GM19035 (cell line): ENCODE data around the gene RIPPLY2.
"Not testable (repeated sequence)": the region's sequence is repeated elsewhere in the genome, so short reads cannot be mapped to it uniquely, and the experiment has no call there.

Experiments
- ATAC-seq: cut with Tn5 transposase; IDR thresholded peaks from one replicate; pipeline ENCODE4 v1.9.1; 2021; ENCODE audit not compliant: unreplicated experiment

The RIPPLY2 gene

DNA sequence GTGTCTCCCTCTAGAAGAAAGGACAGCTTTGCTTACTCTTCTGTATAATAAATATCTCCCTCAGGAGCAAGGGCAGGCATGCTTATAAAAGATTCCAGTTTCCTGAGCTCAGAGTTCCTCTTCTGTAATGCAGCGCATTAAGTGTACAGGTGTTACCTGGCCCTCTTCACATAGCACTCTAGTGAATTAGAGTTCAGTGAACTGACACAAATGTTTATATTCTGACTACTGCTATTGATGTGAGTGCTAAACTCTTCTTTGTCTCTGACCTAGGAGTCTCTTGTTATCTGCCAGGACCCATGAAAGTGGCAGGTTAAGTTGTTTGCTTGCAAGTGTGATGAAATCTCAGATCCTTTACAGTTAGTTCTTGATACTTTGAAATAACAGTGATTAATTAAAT lies 39.9 kb downstream of the RIPPLY2 start:
- ATAC-seq: no peak

DNA sequence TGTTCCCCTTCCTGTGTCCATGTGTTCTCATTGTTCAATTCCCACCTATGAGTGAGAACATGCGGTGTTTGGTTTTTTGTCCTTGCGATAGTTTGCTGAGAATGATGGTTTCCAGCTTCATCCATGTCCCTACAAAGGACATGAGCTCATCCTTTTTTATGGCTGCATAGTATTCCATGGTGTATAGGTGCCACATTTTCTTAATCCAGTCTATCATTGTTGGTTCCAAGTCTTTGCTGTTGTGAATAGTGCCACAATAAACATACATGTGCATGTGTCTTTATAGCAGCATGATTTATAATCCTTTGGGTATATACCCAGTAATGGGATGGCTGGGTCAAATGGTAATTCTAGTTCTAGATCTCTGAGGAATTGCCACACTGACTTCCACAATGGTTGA lies 43.9 kb downstream of the RIPPLY2 start:
- not testable (repeated sequence) for ATAC-seq

DNA sequence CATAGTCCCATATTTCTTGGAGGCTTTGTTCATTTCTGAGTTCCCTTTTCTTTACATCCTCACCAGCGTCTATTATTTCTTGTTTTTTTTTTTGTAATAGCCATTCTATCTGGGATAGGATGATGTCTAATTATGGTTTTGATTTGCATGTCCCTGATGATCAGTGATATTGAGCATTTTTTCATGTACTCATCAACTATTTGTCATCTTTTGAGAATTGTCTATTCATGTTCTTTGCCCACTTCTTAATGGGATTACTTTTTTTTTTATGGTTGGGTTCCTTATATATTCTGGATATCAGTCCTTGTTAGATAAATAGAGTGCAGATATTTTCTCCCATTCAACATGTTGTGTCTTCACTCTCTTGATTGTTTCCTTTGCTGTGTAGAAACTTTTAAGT lies 48.5 kb downstream of the RIPPLY2 start:
- no peak for ATAC-seq

DNA sequence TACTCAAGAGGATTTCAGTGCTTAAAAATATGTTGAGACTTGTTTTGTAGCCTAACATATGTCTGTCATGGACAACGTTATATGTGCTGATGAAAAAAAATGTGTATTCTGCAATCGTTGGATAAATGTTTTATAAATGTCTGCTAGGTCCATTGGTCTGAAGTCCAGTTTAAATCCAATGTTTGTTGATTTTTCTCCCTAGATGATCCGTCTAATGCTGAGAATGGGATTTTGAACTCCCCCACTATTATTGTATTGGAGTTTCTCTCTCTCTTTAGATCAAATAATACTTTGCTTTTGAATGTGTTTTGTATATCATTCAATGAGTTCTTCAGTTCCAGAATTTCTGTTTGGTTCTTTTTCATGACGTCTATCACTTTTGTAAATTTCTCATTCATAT lies 51.2 kb downstream of the RIPPLY2 start:
- no peak for ATAC-seq

DNA sequence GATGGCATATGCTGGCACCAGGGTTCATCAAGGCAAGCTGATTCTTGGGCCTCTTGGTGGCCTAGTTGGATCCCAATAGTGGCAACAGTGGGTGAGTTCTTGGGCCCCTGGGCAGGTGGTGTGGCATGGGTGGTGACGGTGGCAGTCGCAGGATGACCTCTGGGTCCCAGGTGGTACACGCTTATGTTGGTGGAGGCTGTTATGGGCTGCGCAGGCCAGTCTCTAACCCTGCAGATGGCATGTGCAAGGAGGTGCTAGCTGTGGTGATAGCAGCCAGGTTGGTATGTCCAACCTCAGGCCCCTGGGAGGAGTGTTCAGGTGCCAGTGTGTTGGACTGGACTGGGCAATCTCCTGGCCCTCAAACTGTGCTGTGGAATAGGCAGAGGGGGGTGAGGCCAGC lies 52.5 kb downstream of the RIPPLY2 start:
- ATAC-seq: no peak
